ENCODE data around the gene LRRC57.
A peak's percentile ranks its signal among the peaks of the same experiment; 100 is the strongest.

Gene LRRC57

DNA sequence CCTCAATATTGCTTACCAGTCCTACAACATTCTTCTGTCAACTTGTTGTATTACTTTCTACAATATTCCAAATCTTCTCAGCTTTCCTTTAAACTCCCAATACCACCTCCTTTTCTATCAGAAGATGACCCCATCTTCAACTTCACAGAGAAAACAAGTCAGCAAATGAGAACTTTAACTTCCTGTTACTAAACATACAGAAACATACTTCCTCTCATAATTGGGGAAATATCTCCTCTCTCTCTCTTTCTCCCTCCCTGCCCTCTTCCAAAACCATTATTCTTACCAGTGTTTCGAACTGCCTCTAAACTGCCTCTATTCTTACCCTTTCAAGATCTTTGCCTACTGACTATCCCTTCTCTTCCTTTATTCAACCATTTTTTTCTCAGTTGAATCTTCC lies 54.9 kb downstream of the LRRC57 start:
- DNase-seq (ENCODE audit: low read depth in 1 of 2, low spot score in 1 of 2), result no peak

DNA sequence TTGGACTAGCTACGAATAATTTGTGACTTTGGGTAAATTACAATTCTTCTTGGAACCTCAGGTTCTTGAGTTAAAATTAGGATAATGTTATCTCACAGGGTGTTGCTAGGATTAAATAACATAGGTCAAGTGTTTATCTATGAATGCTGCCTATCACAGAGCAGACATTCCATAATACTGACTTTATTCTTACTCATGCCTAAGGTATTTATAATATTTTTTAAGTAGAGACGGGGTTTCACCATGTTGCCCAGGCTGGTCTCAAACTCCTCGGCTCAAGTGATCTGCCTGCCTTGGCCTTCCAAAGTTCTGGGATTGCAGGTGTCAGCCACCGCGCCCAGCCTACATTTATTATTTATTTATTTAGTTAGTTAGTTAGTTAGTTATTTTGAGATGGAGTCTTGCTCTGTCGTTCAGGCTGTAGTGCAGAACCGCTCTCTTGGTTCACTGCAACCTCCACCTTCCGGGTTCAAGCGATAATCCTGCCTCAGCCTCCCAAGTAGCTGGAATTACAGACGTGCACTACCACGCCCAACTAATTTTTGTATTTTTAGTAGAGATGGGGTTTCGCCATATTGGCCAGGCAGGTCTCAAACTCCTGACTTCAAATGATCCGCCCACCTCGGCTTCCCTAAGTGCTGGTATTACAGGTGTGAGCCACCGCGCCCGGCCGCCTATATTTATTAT lies 56.9 kb downstream of the LRRC57 start:
- no peak for DNase-seq (ENCODE audit: low read depth in 1 of 2, low spot score in 1 of 2)

DNA sequence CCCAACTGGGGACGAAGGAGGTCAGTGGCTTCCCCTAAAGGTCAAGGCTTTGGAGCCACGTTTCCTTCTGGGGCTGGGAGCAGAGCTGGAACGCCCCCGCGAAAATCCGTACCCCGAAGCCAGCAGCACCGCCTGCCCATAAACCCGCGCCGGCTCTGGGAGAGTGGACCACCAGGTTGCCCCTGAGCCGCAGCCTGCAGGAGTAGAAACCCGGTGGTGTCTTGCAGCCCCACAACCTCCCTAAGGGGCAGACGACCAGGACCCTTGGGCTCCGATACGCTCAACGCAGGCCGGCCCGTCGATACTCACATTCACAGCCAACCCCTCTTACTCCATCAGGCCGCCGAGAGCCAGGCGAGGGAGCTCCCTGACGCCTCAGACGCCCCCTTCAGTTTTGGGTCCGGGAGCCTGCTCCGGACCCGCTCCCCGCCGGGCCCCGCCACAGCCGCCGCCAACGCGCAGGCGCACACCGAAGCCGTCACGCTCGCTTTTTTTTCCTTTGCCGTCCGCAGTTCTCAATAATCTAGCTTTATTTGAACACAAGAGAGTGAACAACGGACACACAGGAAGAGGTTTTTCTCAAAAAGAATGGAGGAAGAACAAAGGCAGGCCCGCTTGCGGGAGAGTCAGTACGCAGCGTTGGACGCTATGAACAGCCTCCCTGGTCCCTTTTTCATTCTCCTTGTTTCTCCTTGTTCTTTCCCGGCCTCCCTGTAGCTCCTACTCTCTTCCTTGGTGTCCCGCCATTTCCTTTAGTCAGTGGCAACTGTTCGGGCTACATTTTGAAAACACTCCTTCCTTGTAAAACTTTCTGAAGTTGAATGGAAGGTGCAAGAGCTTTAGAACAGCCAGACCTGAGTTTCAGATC lies 57.7 kb downstream of the LRRC57 start, which contains the start of gene ZNF106:
Gene ZNF106, minus strand, starts transcription at position 471 of the 868 bp plus-strand sequence. CDS start 18,852 bp downstream, outside the sequence.
- DNase-seq (ENCODE audit: low read depth in 1 of 2, low spot score in 1 of 2), result peak; percentile 74 to 77

DNA sequence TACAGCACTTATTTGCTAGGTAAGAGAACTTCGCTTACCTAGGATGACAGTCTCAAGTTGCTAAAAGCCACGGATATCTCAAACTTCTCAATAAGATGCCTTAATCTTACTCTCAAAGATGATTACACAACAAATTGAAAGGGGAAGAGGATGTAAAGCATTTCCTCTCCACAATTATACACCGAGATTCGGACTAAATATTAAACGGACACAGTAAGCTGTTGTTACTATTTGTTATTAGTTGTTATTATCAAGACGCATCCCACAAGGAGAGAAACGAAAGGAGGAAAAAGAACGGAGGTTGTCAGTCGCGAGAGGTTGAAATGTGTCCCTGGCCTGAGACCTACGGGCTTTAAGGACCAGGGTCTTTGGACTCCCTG lies 58.3 kb downstream of the LRRC57 start:
- DNase-seq (ENCODE audit: low read depth in 1 of 2, low spot score in 1 of 2), result no peak
